ENCODE results near the gene PSG5.
"Not testable (repeated sequence)": the region's sequence is repeated elsewhere in the genome, so short reads cannot be mapped to it uniquely, and the experiment has no call there.

The PSG5 gene

DNA sequence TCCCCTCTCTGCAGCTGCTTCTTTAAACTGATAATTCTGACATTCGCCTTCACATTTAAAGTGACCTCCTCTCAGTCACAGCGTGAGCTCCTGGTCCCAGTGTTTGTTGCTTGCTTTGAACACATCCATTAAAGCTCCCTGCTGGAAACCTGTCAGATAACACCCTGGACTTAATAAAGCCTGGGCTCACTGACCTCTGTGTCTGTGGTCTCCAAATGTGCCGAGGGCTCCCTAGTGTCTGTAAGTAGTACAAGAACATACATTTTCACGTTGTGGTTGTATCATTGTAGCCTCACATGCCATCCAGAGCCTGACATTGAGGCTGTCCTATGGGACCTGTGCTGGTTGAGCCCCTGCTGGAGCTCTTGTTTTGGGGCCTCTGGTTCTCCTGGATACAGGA lies 21.7 kb upstream of the PSG5 start:
- Histone ChIP-seq H2AFZ (ENCODE audit: low read length) (no peak overlapping the region), H3K4me2 (ENCODE audit: low read depth, low read length) (no peak overlapping the region), H3K4me1 (ENCODE audit: low read length) (no peaks in the 10 kb centered on the region), H3K9me2 (replicated peaks; ENCODE audit: insufficient read depth, low read length) (no peaks in the 10 kb centered on the region), H4K20me1 (ENCODE audit: insufficient read depth, low read length) (no peaks in the 10 kb centered on the region), H3F3A (ENCODE audit: insufficient read depth, low read length) (no peaks in the 10 kb centered on the region), H3K9me3 (replicated peaks; ENCODE audit: insufficient read depth, low read length) (no peaks in the 10 kb centered on the region), H3K4me3 (ENCODE audit: low read length) (no peak overlapping the region), H3K79me2 (ENCODE audit: low read length) (no peaks in the 10 kb centered on the region), H3K27ac (ENCODE audit: low read length) (no peak overlapping the region), H3K36me3 (replicated peaks; ENCODE audit: insufficient read depth, low read length) (no peaks in the 10 kb centered on the region), H3K9ac (ENCODE audit: low read length) (no peak overlapping the region), H3K27me3 (replicated peaks; ENCODE audit: insufficient read depth, low read length) (no peaks in the 10 kb centered on the region)
- no peak for DNase-seq
- TF ChIP-seq, protein P1, sequence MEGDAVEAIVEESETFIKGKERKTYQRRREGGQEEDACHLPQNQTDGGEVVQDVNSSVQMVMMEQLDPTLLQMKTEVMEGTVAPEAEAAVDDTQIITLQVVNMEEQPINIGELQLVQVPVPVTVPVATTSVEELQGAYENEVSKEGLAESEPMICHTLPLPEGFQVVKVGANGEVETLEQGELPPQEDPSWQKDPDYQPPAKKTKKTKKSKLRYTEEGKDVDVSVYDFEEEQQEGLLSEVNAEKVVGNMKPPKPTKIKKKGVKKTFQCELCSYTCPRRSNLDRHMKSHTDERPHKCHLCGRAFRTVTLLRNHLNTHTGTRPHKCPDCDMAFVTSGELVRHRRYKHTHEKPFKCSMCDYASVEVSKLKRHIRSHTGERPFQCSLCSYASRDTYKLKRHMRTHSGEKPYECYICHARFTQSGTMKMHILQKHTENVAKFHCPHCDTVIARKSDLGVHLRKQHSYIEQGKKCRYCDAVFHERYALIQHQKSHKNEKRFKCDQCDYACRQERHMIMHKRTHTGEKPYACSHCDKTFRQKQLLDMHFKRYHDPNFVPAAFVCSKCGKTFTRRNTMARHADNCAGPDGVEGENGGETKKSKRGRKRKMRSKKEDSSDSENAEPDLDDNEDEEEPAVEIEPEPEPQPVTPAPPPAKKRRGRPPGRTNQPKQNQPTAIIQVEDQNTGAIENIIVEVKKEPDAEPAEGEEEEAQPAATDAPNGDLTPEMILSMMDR (IDR thresholded peaks at IDR 0.05; ENCODE audit: low read length) = no peak
- TF ChIP-seq EZH2phosphoT487 (IDR thresholded peaks at IDR 0.05; ENCODE audit: low read length) = no peak
- TF ChIP-seq EZH2 (optimal IDR thresholded peaks at IDR 0.05; ENCODE audit: low read depth, low read length) = no peak

DNA sequence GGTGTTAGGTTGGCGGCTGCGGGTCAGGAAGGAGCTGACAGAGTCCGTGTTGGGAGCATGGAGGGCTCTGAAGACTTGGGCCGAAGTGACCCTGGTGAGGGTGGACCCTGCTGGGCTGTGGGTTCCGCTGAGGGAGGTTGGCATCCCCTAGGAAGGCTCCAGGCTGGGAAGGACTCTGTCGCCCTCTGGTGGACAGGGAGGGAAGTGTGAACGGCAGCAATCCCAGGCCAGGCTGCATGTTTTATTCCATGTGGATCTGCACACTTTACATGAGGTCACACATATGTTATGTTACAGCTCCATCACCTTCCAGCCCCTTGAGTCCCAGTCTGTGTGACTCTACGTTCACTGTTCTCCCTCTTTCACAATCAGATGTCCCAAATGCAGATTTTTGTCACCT lies 20.8 kb upstream of the PSG5 start:
- not testable (repeated sequence) for H3K79me2 ChIP-seq (ENCODE audit: low read length); H4K20me1 ChIP-seq (ENCODE audit: insufficient read depth, low read length); H3K27me3 ChIP-seq (replicated peaks; ENCODE audit: insufficient read depth, low read length); H3K4me2 ChIP-seq (ENCODE audit: low read depth, low read length); DNase-seq; H3K9ac ChIP-seq (ENCODE audit: low read length); H3F3A ChIP-seq (ENCODE audit: insufficient read depth, low read length); H2AFZ ChIP-seq (ENCODE audit: low read length); H3K27ac ChIP-seq (ENCODE audit: low read length); H3K9me2 ChIP-seq (replicated peaks; ENCODE audit: insufficient read depth, low read length); H3K9me3 ChIP-seq (replicated peaks; ENCODE audit: insufficient read depth, low read length); H3K4me1 ChIP-seq (ENCODE audit: low read length); H3K4me3 ChIP-seq (ENCODE audit: low read length); H3K36me3 ChIP-seq (replicated peaks; ENCODE audit: insufficient read depth, low read length)
- TF ChIP-seq, protein P1 (IDR thresholded peaks at IDR 0.05; ENCODE audit: low read length) = peak; percentile 39

DNA sequence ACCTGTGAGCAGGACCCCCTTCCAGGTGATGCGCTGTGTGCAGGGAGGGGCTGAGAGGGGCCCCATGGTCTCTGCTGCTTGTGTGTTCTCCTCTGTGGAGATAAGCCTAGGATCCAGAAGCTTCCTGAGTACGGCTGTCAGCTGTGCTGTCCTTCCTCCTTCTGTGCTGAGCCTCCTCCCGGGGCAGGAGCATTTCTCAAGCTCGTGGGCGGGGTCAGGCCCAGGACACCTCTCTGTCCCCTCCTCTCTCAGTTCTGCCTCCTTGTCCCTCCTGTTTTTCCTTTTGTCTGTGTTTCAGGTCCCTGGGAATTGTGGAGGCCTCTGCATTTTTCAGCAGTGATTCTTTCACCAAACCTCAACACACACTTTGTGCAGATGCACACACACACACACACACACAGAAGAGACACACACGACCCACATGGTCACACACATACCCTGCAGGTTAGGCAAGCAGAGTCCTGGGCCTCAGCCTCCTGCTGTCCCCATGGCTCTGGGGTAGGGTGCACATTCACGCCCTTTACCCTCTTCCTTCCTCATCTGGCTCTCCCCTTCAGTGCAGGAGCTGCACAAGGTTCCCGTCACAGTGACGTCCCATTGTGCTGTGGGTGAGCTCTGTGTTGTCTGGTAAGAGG lies 19.3 kb upstream of the PSG5 start, which contains the start of gene PSG4:
Gene PSG4, minus strand, starts transcription at position 168 of the 635 bp plus-strand sequence. Its CDS starts 102 bp downstream, at position 66.
- not testable (repeated sequence) for H3K27ac ChIP-seq (ENCODE audit: low read length); H3K27me3 ChIP-seq (replicated peaks; ENCODE audit: insufficient read depth, low read length); H3K9me2 ChIP-seq (replicated peaks; ENCODE audit: insufficient read depth, low read length); H3K9ac ChIP-seq (ENCODE audit: low read length); H3F3A ChIP-seq (ENCODE audit: insufficient read depth, low read length); H2AFZ ChIP-seq (ENCODE audit: low read length); H3K79me2 ChIP-seq (ENCODE audit: low read length); H3K4me3 ChIP-seq (ENCODE audit: low read length); H3K4me2 ChIP-seq (ENCODE audit: low read depth, low read length); H3K36me3 ChIP-seq (replicated peaks; ENCODE audit: insufficient read depth, low read length); H4K20me1 ChIP-seq (ENCODE audit: insufficient read depth, low read length); H3K4me1 ChIP-seq (ENCODE audit: low read length); DNase-seq; H3K9me3 ChIP-seq (replicated peaks; ENCODE audit: insufficient read depth, low read length)

DNA sequence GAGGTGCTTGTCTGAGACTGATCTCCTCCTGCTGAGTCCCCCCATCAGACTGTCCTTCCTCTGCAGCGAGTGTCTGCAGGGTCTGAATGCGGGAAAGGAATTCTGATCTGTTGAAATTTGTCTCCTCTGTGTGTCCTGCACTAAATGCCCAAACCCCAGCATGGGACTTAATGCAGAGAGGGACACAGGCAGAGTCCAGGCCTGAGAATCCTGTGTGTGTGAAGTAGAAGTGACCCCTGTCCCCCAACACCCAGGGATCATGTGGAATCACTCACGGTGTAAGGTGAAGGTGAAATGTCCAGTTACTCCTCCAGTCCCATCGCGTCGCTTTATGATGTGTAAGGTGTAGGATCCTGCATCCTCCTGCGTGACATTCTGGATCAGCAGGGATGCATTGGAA lies 17.3 kb upstream of the PSG5 start:
- not testable (repeated sequence) for DNase-seq; H3K4me2 ChIP-seq (ENCODE audit: low read depth, low read length); H3K36me3 ChIP-seq (replicated peaks; ENCODE audit: insufficient read depth, low read length); H2AFZ ChIP-seq (ENCODE audit: low read length); H3K9ac ChIP-seq (ENCODE audit: low read length); H3K27me3 ChIP-seq (replicated peaks; ENCODE audit: insufficient read depth, low read length); H3K4me1 ChIP-seq (ENCODE audit: low read length); H3K79me2 ChIP-seq (ENCODE audit: low read length); H3F3A ChIP-seq (ENCODE audit: insufficient read depth, low read length); H3K27ac ChIP-seq (ENCODE audit: low read length); H3K9me2 ChIP-seq (replicated peaks; ENCODE audit: insufficient read depth, low read length); H3K9me3 ChIP-seq (replicated peaks; ENCODE audit: insufficient read depth, low read length); H3K4me3 ChIP-seq (ENCODE audit: low read length); H4K20me1 ChIP-seq (ENCODE audit: insufficient read depth, low read length)

DNA sequence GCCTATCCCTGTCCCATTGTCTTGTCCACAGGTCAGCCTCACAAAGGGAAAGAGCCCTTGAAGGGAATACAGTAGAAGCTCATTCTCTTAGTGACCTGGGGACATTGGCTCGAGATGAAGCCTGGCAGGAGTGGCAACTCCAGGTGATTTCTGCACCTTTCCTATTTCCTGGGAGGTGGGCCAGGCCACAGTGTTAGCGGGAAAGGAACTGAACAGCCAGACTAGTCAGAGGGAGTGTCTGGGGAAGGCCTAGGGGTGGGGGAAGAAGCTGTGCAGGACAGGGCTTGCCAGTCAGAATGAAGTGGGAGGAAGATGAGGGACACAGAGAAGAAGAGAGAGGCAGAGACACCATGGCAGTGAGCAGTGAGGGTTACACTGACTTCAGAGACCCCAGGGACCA lies 15.6 kb upstream of the PSG5 start:
- H3K27ac ChIP-seq (ENCODE audit: low read length); H4K20me1 ChIP-seq (ENCODE audit: insufficient read depth, low read length); H3K4me3 ChIP-seq (ENCODE audit: low read length); DNase-seq; H3K79me2 ChIP-seq (ENCODE audit: low read length); H2AFZ ChIP-seq (ENCODE audit: low read length); H3K9me3 ChIP-seq (replicated peaks; ENCODE audit: insufficient read depth, low read length); H3K36me3 ChIP-seq (replicated peaks; ENCODE audit: insufficient read depth, low read length); H3K27me3 ChIP-seq (replicated peaks; ENCODE audit: insufficient read depth, low read length); H3F3A ChIP-seq (ENCODE audit: insufficient read depth, low read length); H3K4me2 ChIP-seq (ENCODE audit: low read depth, low read length); H3K4me1 ChIP-seq (ENCODE audit: low read length); H3K9ac ChIP-seq (ENCODE audit: low read length); H3K9me2 ChIP-seq (replicated peaks; ENCODE audit: insufficient read depth, low read length): not testable (repeated sequence)

DNA sequence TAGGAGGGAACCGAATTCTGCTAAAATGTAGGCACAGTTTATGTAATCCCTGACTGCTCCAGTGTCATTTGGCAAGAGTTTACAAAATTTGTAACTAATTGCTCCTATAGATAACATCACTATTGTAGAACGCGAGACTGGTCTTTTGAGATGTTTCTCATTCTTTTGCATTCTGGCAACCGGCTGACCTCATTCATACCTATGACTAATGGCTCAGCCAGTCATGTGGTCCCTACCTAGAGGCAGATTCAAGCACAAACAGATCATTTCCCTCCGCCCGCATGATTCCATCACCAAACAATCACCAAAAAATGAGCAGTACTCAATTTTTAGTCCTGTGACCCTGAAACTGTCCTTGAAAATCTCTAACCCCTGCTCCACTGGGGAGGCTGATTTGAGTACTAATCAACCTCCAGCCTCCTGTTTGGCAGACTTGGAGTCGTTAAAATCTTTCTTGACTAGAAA lies 15.0 kb upstream of the PSG5 start:
- H3K4me2 ChIP-seq (ENCODE audit: low read depth, low read length); H3K36me3 ChIP-seq (replicated peaks; ENCODE audit: insufficient read depth, low read length); H3F3A ChIP-seq (ENCODE audit: insufficient read depth, low read length); H3K9me2 ChIP-seq (replicated peaks; ENCODE audit: insufficient read depth, low read length); H3K4me1 ChIP-seq (ENCODE audit: low read length); H4K20me1 ChIP-seq (ENCODE audit: insufficient read depth, low read length); DNase-seq; H3K4me3 ChIP-seq (ENCODE audit: low read length); H2AFZ ChIP-seq (ENCODE audit: low read length); H3K27ac ChIP-seq (ENCODE audit: low read length); H3K9me3 ChIP-seq (replicated peaks; ENCODE audit: insufficient read depth, low read length); H3K27me3 ChIP-seq (replicated peaks; ENCODE audit: insufficient read depth, low read length); H3K9ac ChIP-seq (ENCODE audit: low read length); H3K79me2 ChIP-seq (ENCODE audit: low read length): not testable (repeated sequence)
